NB4 (cell line): ENCODE results near the gene NR1H2.

Source experiments
- DNase-seq: peaks from one replicate; pipeline ENCODE4 v3.0.0; 2010; ENCODE audit warnings: low read depth
- H3K4me3 ChIP-seq: one replicate; pipeline ENCODE4 v1.5.1; 2011; ENCODE audit warnings: mild to moderate bottlenecking, low read depth, low read length, moderate library complexity
- MAX ChIP-seq: IDR thresholded peaks from 2 replicates; pipeline ENCODE4 v1.6.1; 2011; ENCODE audit warnings: low read depth, low read length
- MYC ChIP-seq: IDR thresholded peaks from 2 replicates; pipeline ENCODE4 v1.6.1; 2011; ENCODE audit warnings: low read depth, low read length
- POLR2A ChIP-seq: IDR thresholded peaks from 2 replicates; pipeline ENCODE4 v1.6.1; 2011; ENCODE audit warnings: mild to moderate bottlenecking; ENCODE audit not compliant: insufficient read length; ENCODE audit errors: extremely low read depth
- TF ChIP-seq, protein P1 (sequence below): IDR thresholded peaks from one replicate; pipeline ENCODE4 v1.5.1; 2012; ENCODE audit warnings: low read depth, low read length

Gene NR1H2

GRCh38 chr19:50428772-50429463, 52.7 kb downstream of the NR1H2 start:
- no peak for DNase-seq
- no peak overlapping the region for H3K4me3 ChIP-seq
- TF ChIP-seq MAX (no peak), POLR2A (no peak), MYC (no peak)
- TF ChIP-seq, protein P1, sequence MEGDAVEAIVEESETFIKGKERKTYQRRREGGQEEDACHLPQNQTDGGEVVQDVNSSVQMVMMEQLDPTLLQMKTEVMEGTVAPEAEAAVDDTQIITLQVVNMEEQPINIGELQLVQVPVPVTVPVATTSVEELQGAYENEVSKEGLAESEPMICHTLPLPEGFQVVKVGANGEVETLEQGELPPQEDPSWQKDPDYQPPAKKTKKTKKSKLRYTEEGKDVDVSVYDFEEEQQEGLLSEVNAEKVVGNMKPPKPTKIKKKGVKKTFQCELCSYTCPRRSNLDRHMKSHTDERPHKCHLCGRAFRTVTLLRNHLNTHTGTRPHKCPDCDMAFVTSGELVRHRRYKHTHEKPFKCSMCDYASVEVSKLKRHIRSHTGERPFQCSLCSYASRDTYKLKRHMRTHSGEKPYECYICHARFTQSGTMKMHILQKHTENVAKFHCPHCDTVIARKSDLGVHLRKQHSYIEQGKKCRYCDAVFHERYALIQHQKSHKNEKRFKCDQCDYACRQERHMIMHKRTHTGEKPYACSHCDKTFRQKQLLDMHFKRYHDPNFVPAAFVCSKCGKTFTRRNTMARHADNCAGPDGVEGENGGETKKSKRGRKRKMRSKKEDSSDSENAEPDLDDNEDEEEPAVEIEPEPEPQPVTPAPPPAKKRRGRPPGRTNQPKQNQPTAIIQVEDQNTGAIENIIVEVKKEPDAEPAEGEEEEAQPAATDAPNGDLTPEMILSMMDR = no peak

- no peak overlapping the region for H3K4me3 ChIP-seq
- no peak for DNase-seq
- TF ChIP-seq POLR2A (no peak), MAX (no peak), MYC (no peak)
- TF ChIP-seq, protein P1 = no peak
These were observed 54.7 kb downstream of the NR1H2 start for GRCh38 chr19:50430888-50431342.

- peak overlapping the region; percentile 59 for H3K4me3 ChIP-seq
- peak; percentile 68 for DNase-seq
- no peak for TF ChIP-seq MYC
- TF ChIP-seq POLR2A = peak; percentile 24
- TF ChIP-seq, protein P1 = no peak
- TF ChIP-seq MAX = peak; percentile 48; the same call in 1 of the 2 replicates
These were observed 55.3 kb downstream of the NR1H2 start for GRCh38 chr19:50431343-50432220.

DNA sequence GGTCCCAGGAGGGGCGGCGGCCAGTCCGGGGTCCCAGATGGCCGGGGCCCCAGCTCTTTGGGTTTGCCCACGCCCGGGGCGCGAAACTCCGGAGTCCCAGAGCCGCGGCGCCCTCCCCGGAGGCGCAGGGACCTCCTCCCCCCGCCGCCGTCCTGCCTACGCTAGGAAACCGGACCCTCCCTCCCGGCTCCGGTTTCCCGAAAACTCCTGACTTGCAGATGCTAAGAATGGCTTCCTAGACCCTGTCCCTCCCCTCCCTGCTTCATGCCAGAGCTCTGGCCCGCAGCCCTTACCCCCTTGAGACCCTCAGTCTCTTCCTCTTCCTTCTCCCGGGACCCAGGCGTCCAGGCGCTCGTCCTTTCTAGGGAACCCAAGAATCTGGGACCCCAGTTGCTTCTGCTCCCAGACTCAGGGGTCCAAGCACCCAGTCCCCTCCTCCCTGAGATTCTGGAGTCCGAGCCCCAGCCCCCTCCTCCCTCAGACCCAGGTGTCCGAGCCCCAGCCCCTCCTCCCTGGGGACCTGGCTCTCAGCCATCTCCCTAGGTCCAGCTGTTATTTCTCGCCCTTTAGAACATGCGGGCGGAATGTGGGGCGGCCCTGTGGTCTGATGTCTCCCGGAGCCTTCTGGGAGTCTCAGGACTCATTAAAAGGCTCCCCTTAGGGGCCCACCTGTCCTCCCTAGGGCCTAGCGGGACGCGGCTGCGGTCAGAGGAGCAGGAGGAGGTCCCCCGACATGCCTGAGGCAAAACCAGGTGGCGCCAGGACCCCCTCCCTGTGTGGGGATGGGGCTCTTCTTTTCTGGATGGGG, 56.2 kb downstream of the NR1H2 start, which contains the start of gene MYBPC2:
Gene MYBPC2 (plus strand): TSS at position 672 of the 808 bp plus-strand sequence. CDS start 62 bp downstream, at position 734.
- H3K4me3 ChIP-seq = peak within 1 kb of the TSS; percentile 59
- no peak for DNase-seq
- TF ChIP-seq MYC = no peak
- TF ChIP-seq MAX = no peak
- TF ChIP-seq, protein P1 = no peak
- TF ChIP-seq POLR2A = no peak
